ENCODE data around the gene POLR3F.
"Not testable (repeated sequence)": the region's sequence is repeated elsewhere in the genome, so short reads cannot be mapped to it uniquely, and the experiment has no call there.

POLR3F gene

GRCh38 chr20:18466894-18467730 is at the start of gene POLR3F, which contains the start of gene DZANK1:
Gene POLR3F (plus strand): TSS chr20:18467390. CDS start chr20:18467507, 117 bp downstream.
Gene DZANK1 (minus strand): TSS chr20:18467030. CDS start chr20:18465358, 1,672 bp downstream.
- DNase-seq, result peak; percentile 96

GRCh38 chr20:18421608-18422007 is 45.6 kb upstream of the POLR3F start:
- no peak for DNase-seq

GRCh38 chr20:18427214-18427613 is 40.0 kb upstream of the POLR3F start:
- no peak for DNase-seq

- DNase-seq, result no peak
These were observed 38.6 kb upstream of the POLR3F start for GRCh38 chr20:18428490-18429173.

- DNase-seq, result no peak
These were observed 36.9 kb upstream of the POLR3F start for GRCh38 chr20:18430172-18430826.

GRCh38 chr20:18431206-18431605 is 36.0 kb upstream of the POLR3F start:
- no peak for DNase-seq

GRCh38 chr20:18436847-18437246 is 30.3 kb upstream of the POLR3F start:
- DNase-seq, result no peak

- no peak for DNase-seq
These were observed 26.8 kb upstream of the POLR3F start for GRCh38 chr20:18440403-18440802.

- no peak for DNase-seq
These were observed 23.3 kb upstream of the POLR3F start for GRCh38 chr20:18443886-18444285.

- DNase-seq, result no peak
These were observed 10.6 kb upstream of the POLR3F start for GRCh38 chr20:18456600-18456999.

- DNase-seq, result no peak
These were observed 1.5 kb upstream of the POLR3F start for GRCh38 chr20:18465536-18466200.

- DNase-seq, result no peak
These were observed 656 bp upstream of the POLR3F start for GRCh38 chr20:18466574-18466893.

- no peak for DNase-seq
These were observed 10.0 kb downstream of the POLR3F start for GRCh38 chr20:18477218-18477617.

- DNase-seq, result no peak
These were observed 10.6 kb downstream of the POLR3F start for GRCh38 chr20:18477821-18478220.

GRCh38 chr20:18481596-18481995 is 14.4 kb downstream of the POLR3F start:
- no peak for DNase-seq

GRCh38 chr20:18488301-18488700 is 21.1 kb downstream of the POLR3F start:
- DNase-seq, result no peak

GRCh38 chr20:18496042-18496441 is 28.9 kb downstream of the POLR3F start:
- DNase-seq, result no peak

GRCh38 chr20:18496740-18497592 is 29.8 kb downstream of the POLR3F start, which contains the start of gene RBBP9:
Gene RBBP9 (minus strand): TSS chr20:18497225. CDS start chr20:18497167, 58 bp downstream.
- DNase-seq, result peak; percentile 76

- DNase-seq, result no peak
These were observed 30.4 kb downstream of the POLR3F start for GRCh38 chr20:18497603-18498002.

- not testable (repeated sequence) for DNase-seq
These were observed 34.5 kb downstream of the POLR3F start for GRCh38 chr20:18501672-18502071.

GRCh38 chr20:18504479-18505060 is 37.4 kb downstream of the POLR3F start:
- DNase-seq, result no peak

GRCh38 chr20:18506744-18507143 is 39.6 kb downstream of the POLR3F start:
- no peak for DNase-seq

Measured in activated naive CD4-positive, alpha-beta T cell treated with anti-CD3 and anti-CD28 coated beads, Interleukin-2, amount 50 U/mL, for 16 hours (primary cell).